SW480 (cell line): ENCODE results near the gene MVD.
"Not testable (repeated sequence)": the region's sequence is repeated elsewhere in the genome, so short reads cannot be mapped to it uniquely, and the experiment has no call there.

ENCODE experiments used
- DNase-seq: peaks from one replicate; pipeline ENCODE4 v3.0.0-alpha.2; 2016; ENCODE audit warnings: low spot score

Gene MVD

DNA sequence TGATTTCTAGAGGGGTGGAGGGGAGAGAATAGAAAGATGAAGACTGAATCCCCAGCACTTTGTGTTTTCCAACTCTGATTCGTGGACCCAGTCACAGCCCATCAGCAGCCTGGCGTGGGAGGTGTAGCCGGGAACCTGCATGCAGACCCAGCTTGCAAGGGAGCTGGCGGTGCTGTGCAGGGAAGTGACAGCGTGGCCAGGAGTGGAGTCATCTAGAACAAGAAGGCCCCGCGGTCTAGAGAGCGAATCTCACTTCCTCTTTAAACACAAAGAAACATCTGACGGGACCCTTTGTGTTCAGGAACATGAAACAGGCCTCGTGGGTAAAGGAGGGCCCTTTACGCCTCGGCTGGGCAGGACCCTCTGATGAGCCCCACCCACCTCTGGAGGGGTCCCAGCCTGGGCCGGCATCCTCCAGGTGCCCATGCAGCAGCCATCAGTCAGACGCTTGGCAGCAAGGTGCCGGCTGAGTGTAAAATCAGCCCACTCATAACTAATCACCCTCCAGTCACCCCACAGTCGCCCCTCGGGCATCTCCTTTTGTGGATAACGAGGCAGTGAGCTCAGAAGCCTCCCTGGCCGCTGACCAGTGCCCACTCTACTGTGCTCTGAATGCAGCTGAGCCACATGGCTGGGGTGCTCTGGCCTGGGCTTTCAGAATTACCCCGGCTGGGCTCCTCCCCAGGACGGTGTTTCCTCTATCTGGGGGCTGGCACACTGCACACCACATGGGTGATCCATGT, 19.0 kb upstream of the MVD start:
- no peak for DNase-seq

DNA sequence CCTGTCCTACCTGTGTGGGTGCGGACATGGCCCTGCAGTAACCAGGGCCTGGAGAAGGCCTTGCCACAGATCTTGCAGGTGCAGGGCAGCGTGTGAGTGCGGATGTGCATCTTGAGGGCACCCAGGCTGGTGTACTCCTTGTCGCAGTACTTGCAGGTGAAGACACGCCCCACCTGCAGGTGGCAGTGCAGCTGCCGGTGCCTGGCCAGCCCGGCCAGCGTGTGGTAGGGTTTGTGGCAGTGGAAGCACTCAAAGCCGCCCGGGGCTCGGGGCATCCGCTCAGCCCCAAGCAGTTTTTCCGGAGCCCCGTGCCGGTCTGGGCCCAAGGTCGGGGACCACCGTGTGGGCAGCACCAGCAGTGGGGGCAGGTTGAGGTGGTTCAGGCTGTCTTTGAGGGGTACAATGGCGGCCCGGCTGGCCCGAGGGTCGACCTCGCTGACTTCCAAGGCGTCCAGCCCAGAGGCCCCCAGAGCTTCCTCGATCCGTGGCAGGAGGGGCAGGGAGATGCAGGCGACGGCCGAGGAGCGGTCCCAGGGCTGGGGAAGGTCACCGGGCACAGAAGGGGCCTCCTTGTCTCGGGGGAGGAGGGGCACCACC, 18.3 kb upstream of the MVD start:
- DNase-seq = no peak

DNA sequence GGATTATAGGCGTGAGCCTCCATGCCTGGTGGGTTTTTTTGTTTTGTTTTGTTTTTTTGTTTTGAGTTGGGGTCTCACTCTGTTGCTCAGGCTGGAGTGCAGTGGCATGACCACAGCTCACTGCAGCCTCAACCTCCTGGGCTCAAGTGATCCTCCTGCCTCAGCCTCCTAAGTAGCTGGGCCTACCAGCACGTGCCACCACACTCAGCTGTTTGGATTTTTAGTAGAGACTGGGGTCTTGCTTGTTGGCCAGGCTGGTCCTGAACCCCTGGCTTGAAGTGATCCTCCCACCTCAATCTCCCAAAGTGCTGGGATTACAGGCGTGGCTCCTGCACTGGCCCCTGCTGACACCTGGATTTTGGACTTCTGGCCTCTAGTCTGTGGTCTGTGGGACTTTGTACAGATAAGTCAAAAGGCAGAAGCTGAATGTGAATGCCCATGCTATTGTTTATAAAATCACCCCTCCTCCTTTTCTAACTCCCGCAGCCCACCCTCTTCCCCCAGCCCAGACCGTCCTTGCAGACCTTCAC, 17.7 kb upstream of the MVD start:
- no peak for DNase-seq

DNA sequence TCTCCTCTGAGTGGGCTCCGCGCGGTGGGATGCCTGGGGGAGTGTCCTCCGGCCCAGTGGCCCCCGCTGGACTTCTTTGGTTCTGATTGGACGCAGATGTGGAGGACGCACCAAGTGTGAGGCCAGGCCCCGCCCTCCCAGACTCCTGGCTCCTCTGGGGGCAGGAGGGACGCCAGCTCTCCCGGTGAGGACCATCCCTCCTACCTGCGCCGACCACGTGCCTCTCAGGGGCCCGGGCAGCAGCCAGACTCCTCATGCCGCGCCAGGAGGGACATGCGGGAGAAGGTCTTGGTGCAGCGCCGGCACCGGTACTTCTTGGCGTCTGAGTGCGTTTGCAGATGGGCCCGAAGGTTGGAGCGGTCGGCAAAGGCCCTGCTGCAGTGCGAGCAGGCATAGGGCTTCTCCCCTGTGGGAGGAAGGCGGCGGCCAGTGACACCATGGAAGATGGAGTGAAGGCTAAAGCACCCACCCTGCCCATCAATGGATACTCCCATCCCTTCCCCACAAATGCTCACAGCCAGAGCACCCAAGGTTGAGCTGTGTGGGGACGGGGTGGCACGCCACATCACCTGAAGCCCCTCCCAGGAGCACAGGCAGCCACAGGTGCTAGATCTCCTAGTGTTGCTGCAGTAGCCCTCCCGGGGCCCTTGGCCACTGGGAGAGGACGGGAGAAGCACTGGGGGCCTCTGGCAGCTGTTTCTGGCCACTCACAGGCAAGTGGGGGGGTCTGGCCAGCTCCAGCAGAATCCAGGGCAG, 15.5 kb upstream of the MVD start:
- no peak for DNase-seq

DNA sequence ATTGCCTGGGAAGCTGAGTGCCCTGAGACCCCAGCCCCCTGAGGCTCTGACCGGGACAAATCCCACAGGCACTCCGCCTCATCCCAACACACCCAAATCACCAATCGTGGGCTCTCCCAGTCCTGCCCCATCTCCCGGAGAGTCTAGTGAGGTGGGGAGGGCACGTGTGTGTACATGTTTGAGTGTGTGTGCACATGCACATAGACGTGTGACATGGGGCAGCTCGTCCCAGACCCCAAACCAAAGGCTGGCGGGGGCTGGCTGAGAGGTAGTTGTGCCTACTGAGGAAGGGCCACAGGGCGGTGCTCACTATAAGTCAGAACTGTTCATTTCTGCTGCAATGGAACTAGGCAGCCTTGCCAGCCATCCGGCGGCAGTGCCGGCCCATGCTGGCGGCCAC, 14.8 kb upstream of the MVD start:
- DNase-seq = no peak

DNA sequence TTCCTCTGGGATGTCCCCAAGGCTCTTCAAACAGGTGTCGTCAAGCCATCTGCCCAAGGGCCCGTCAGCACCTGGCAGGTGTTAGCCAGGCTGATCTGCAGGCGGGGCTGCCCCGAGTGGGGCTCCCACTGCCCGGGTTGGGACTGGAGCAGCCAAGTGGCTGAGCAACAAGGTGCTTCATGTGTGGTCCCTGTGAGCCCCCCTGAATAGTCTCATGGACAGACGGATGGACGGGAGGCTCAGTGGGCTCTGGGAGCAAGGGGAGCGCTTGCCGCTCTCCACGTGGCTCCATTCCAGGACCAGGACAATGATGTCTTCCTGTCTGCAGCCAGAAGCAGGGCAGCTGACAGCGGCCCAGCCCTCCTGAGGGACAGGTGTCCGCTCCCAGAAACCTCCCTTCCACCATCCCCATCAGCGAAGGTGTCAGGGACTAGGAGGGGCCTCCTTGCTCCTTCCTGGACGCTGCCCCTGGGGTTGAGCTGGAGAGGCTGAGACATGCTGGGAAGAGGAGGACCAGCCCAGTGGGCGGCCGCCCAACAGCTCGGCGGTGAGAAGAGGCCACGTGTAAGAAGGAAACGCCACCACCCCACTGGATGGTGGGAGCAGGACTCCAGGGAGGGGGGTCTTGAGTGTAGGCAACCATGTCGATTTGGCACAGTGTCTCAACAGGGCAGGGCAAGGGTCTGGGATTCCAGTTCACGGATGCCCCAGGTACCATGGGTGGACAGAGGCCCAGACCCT, 13.8 kb upstream of the MVD start:
- no peak for DNase-seq

DNA sequence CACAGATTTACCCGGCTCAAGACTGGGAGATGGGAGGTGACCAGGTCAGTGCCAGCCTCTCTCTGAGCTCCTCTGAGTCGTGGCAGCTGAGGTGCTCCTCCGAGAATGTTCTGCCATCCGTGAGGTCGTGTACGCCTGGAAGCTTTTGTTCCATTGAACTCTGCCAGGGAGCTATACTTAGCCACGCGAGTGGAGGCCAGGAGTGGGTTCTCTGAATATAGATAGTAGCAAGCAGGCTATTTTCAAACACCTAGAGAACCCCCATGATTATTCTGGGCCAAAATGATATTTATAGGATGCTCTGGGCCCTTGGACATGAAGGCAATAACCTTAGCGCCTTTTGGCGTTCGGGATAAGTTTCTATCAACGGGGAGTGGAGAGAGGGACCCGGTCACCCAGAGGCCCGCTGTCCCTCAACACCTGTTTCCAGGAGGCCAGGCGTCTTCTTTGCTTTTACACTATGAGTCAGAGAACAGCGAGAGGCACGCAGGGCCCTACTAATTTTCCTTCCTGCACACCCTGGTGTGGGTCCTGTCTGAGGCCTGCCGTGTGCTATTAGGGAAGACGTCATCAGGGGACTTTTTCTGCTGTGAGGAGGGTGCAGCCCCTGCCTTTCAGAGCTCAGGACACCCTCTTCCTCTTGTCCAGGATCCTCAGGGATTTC, 11.0 kb upstream of the MVD start:
- DNase-seq = no peak

DNA sequence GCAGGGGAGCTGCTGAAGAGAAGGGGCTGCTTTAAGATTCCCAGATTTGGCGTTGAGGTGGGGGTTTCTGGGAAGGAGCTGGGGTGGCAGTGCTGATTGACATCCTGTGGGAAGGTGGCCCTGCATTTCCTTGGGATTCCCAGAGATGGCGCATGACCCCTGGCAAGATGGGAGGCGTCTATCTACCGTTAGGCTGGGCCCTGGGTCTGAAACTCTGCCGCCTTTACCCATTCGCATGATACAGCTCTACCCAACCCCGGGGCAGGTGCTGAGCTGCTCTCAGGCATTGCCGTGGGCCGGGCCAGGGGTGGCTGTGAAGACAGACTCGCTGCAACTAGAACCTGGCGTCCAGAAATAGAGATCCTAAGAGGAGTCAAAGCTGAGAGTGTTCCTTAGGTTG, 9.9 kb upstream of the MVD start:
- DNase-seq = no peak

DNA sequence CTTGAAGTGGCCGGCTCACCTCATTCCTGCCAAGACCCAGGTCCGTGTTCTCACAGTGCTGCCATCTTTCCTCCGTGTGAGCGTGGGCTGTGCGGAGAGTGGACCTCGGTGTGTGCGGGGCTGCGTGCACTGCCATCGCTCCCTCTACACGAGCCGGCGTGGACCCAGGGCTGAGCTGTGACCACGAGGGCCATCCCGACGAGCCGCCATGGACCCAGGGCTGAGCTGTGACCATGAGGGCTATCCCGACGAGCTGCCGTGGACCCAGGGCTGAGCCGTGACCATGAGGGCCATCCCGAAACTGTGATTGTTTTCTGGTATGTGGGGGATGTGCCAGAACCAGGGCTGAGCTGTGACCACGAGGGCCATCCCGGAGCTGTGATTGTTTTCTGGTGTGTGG, 8.9 kb upstream of the MVD start:
- no peak for DNase-seq

DNA sequence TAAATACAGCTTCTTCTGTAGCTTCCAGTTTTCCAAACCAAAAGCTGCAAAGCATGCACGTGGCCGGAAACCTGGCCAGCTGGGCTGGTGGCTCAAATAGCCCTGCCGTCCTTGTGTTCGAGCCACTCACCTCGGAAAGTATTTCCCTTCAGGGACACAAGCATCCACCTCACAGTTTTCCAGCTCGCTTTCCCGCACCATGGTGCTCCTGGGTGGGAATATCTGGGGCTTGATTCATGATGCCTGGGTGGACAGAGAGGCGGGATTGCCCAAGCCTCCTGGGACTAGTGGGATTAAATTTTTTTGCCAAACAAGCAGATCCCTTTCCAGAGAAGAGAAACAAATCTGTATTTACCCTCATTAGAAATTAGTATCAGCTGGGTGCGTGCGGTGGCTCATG, 7.1 kb upstream of the MVD start:
- DNase-seq = no peak

DNA sequence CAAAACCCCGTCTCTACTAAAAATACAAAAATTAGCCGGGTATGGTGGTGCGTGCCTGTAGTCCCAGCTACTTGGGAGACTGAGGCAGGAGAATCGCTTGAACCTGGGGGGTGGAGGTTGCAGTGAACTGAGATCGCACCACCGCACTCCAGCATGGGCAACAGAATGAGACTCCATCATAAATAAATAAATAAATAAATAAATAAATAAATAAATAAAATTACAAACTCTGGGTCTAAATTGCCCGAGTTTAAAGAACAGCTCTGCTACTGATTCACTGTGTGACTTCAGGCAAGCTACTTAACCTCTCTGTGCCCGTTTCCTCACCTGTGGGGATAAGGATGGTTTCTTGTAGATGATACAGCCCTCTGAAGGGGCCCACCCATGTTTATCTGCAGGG, 6.6 kb upstream of the MVD start:
- DNase-seq = not testable (repeated sequence)

DNA sequence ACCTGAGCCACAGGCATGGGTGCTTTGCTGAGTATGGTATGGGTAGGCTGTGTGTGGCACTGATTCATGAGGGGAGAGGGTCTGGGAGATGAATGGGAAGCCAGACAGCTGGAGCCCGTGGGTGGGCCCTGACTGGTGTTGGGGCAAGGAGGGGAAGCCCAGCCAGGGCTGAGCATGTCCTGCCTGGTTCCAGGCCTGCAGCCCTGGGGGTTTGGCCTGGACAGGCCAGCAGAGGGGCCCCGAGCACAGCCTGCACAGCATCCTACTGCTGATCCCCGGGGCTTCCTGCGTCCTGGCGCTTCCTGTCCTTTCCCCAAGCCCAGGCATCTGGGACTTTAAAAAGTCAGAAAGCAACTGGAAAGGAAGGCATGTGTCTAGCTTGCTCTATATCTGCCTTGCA, 4.6 kb upstream of the MVD start:
- DNase-seq = no peak

DNA sequence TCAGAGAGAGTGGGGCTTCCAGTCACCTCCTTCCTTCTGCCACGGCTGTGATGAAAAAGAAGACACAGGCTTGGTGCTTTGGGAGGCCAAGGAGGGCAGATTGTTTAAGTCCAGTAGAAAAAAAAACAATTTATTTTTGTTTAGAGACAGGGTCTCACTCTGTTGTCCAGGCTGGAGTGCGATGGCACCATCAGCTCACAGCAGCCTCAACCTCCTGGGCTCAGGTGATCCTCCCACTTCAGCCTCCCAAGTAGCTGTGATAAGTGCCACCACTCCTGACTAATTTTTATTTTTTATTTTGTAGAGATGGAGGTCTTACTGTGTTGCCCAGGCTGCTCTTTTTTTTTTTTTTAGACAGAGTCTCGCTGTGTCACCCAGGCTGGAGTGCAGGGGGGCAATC, 2.7 kb upstream of the MVD start:
- no peak for DNase-seq

DNA sequence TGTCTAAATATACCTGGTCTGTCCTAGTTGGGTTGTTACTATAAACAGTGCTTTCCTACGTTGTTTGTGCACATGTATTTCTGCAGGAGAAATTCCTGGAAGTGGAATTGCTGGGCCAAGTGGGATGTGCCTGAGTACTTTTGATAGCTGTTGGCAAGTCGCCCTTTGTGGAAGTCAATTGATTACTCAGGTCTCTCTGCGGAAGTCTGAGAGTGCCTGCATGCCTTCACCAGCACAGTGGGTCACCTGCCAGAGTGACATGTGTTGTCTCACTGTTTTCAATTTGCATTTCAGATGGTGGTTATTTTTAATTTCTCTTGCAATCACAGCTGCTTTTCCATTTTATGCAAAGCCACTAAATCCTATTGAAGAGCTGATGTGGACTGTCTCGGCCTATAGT, 2.3 kb upstream of the MVD start:
- DNase-seq = no peak

DNA sequence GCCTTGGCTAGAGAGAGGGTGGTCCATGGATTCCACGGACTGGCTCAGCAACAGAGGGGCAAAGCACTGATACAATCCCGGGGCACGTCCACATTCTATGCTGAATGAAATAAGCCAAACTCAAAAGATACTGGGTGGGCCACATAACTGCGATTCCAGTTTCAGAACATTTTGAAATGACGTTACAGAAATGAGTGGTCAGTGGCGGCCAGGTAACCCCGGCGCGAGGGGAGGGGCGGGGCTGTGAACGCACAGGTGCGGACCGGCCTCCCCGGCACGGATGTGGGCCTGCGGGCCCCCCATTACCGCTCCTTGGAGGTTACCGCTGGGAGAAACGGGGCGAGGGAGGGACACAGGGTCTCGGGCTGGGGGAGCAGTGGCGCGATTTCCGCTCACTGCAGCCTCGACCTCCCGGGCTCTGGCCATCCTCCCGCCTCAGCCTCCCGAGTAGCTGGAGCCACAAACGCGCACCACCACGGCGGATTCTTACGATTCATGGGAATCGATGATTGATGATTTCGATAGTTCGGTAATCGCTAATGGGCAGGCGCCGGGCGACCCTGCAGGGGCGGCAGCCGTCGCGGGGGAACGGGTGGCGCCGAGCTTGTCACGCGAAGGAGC, 559 bp downstream of the MVD start:
- no peak for DNase-seq

DNA sequence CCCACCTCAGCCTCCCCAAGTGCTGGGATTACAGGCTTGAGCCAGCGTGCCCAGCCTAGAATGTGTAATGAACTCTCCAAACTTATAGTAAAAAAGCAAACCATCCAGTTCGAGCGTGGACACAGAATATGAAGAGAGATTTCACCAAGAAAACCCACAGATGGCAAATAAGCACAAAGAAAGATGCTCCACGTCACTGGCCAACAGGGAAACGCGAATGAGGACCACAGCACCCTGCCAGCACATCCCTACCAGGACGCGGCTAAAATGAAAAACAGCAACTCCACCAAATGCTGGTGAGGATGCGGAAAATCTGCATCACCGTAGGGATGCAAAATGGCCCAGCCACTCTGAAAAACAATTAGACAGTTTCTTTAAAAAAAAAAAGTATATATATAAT, 1.4 kb downstream of the MVD start:
- no peak for DNase-seq

DNA sequence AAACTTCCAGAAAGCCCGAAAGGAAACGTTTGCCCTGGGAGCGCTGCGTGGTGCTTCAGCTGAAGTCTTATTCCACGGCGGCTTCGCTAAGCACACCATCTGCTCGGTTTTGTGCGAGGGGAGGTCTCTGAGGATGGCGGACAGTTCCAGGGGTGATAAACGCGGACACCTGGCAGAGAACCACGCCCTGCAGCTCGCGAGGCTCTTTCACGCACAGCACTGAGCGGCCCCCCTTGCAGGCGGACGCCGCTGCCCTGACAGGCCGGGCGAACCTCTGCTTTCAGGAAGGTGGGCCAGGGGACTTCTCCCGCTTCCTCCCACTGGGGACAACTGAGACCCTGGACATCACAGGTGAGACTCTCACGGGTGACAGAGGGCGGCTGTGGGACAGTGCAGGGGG, 3.7 kb downstream of the MVD start:
- DNase-seq = no peak

DNA sequence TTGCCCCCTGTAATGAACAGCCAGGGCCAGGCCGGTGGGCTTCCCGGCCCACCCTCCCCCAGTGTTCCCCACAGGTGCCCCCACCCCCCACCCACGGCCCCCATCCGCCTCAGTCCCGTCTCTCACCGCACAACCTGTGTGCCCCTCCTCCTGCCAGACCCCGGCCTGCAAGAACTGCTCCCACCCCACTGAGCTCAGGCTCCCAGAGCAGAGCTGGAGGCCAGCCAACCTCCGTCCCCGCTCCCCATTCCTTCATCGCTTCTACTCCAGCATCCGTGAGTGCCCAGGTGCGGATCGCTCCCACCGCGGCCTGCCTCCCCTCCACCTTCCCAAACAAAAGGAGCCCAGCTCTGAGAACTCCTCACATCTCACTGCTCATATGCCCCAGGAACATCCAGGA, 4.2 kb downstream of the MVD start:
- DNase-seq = no peak

DNA sequence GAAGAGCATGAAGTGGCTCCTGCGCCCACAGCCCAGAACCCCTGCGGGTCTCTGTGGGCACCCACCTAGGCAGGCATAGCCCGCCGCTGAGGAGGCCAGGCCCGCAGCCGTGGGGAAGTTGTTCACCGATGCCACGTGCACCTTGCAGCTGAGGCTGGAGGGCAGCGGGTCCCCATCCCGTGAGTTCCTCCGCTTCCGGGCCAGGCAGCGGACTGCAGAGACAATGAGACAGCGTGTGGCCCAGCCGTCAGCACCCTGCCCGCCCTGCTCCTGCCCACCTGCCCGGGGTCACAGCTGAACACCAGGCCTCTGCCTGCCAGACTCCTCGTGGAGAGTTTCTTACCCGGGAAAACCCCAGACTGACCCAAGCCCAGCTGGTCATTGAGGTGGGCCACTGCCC, 5.5 kb downstream of the MVD start:
- DNase-seq = no peak

DNA sequence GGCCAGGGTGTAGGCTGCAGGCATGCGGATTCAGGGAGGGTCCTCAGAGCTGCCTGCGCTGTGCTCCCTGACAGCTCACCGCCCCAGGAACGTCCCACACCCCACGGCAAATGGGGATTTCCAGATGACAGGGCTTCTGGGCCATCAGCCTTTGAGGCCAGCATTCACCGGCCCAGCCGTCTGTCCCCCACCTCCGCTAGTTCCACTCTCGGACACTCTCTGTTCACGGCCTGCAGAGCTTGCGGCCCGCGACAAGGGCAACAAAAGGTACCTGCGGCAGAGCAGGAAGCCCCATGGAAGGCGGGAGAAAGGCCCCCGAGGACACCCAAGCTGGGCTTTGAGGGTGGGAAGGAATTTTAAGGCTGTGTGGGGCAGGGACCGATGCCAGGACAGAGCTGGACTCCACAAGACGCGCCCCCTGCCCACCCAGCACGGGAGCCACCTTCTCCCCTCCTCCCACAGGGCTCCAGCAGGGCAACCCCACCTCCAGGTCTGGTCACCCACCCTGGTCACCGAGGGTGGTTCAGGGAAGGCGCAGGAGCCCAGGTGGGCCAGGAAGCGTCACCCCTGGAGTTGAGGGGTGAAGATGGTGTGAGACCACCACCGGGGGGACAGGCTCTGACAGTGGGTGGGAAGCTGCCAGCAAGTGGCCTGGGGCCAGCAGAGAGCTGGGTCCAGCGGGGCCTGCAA, 6.5 kb downstream of the MVD start:
- DNase-seq = no peak

DNA sequence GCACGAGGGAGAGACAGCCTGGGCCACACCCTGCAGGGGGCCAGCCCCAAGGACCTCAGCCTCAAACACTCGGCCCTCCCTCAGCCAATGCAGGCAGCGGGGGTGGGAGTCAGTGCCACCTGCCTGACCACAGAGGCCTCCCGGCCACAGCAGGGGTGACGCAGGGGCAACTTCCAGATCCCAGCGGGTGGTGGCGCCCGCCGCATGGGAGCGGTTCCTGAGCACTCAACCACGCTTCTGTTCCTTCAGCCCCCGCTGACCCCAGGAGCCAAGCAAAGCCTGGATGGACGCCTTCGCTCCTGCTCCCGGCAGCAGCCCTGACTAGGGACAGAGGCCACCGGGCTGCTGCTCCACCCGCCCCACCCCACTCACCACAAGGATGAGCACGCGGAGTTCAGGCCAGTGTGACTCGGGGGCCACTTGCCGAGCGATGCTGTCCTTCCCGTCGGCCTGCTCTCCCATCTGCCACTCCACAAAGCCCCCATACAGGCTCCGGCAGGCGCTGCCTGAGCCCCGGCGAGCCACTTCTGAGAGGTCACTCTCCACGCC, 7.1 kb downstream of the MVD start:
- no peak for DNase-seq
